HepG2 (cell line): Measurements from ENCODE around the gene RHEBL1. TPM values are rescaled to one million over a fixed set of nuclear protein-coding genes. Genes with fewer than 3 reads are reported as not detected.

Source experiments
- ASH2L ChIP-seq: fragments of 300-600, 200-600 bp; sonication (generic); IDR thresholded peaks from 2 replicates; pipeline ENCODE4 v1.7.0; 2017; ENCODE audit warnings: low read depth, mild to moderate bottlenecking, moderate library complexity, mixed read lengths, low read length; ENCODE audit not compliant: insufficient read length
- BRCA1 ChIP-seq: sonication (generic); formaldehyde crosslinking; IDR thresholded peaks from 2 replicates; pipeline ENCODE4 v1.4.0; 2020; ENCODE audit warnings: missing genetic modification reagents
- CCAR2 ChIP-seq: fragments of 200-400 bp; formaldehyde crosslinking; optimal IDR thresholded peaks from 2 replicates; pipeline ENCODE3; 2018; ENCODE audit warnings: low read depth, mild to moderate bottlenecking, low read length, moderate library complexity
- CCDC6 ChIP-seq: sonication (generic); formaldehyde crosslinking; IDR thresholded peaks from 2 replicates; pipeline ENCODE4 v1.8.1; 2022; ENCODE audit warnings: mild to moderate bottlenecking, missing genetic modification reagents, moderate library complexity
- DMAP1 ChIP-seq: IDR thresholded peaks from 2 replicates; pipeline ENCODE4 v1.6.1; 2016
- DPF2 ChIP-seq: sonication (generic); formaldehyde crosslinking; IDR thresholded peaks from 2 replicates; pipeline ENCODE4 v1.4.0; 2020; ENCODE audit warnings: mild to moderate bottlenecking, low read depth, missing genetic modification reagents, borderline replicate concordance
- DR1 ChIP-seq: sonication (generic); formaldehyde crosslinking; IDR thresholded peaks from 2 replicates; pipeline ENCODE4 v1.8.0; 2021; ENCODE audit warnings: mild to moderate bottlenecking, missing genetic modification reagents, inconsistent platforms
- ETV5 ChIP-seq: IDR thresholded peaks from 2 replicates; pipeline ENCODE4 v1.6.1; 2018; ENCODE audit warnings: missing biosample characterization, missing genetic modification reagents, inconsistent platforms, borderline replicate concordance
- HMG20B ChIP-seq: conservative IDR thresholded peaks from 2 replicates; pipeline ENCODE4 v1.6.1; 2016; ENCODE audit warnings: missing genetic modification reagents, missing compliant biosample characterization
- MAFG ChIP-seq: sonication (generic); formaldehyde crosslinking; IDR thresholded peaks from 2 replicates; pipeline ENCODE4 v1.5.1; 2020; ENCODE audit warnings: mild to moderate bottlenecking, missing genetic modification reagents
- RERE ChIP-seq: IDR thresholded peaks from 2 replicates; pipeline ENCODE4 v1.6.1; 2016; ENCODE audit warnings: low read depth, missing genetic modification reagents, missing compliant biosample characterization
- ZFP36L1 ChIP-seq: sonication (generic); formaldehyde crosslinking; IDR thresholded peaks from 2 replicates; pipeline ENCODE4 v1.8.0; 2022; ENCODE audit warnings: mild to moderate bottlenecking, missing genetic modification reagents, moderate library complexity
- ZNF101 ChIP-seq: sonication (generic); formaldehyde crosslinking; IDR thresholded peaks from 2 replicates; pipeline ENCODE4 v1.4.0; 2020; ENCODE audit warnings: mild to moderate bottlenecking, low read depth, missing genetic modification reagents, borderline replicate concordance
- ZNF256 ChIP-seq: sonication (generic); formaldehyde crosslinking; conservative IDR thresholded peaks from 2 replicates; pipeline ENCODE4 v1.4.0; 2020; ENCODE audit warnings: missing genetic modification reagents
- ZNF441 ChIP-seq: sonication (generic); formaldehyde crosslinking; IDR thresholded peaks from 2 replicates; pipeline ENCODE4 v1.7.0; 2021; ENCODE audit warnings: missing genetic modification reagents, borderline replicate concordance
- ZNF772 ChIP-seq: sonication (generic); formaldehyde crosslinking; IDR thresholded peaks from 2 replicates; pipeline ENCODE4 v1.5.0; 2020; ENCODE audit warnings: mild to moderate bottlenecking, missing genetic modification reagents
- ZNF878 ChIP-seq: sonication (generic); formaldehyde crosslinking; IDR thresholded peaks from 2 replicates; pipeline ENCODE4 v1.8.1; 2023; ENCODE audit warnings: mild to moderate bottlenecking, missing genetic modification reagents, moderate library complexity
- ZSCAN25 ChIP-seq: sonication (generic); formaldehyde crosslinking; IDR thresholded peaks from 2 replicates; pipeline ENCODE4 v1.8.0; 2022; ENCODE audit warnings: mild to moderate bottlenecking, missing genetic modification reagents
- polyA plus RNA-seq, 8 experiments: library from polyadenylated mRNA; depleted of rRNA in 3 of 8; stranded (reverse) in 7 of 8; unstranded in 1 of 8; fragments of >200 nt; fragmentation: Illumina TruSeq in 4 of 8; extraction: Trizol in 4 of 8; gene quantifications; 2 replicates each; pipeline versions ENCODE4 v1.2.1 to v1.2.3, GENCODE V29; 2011 to 2016; ENCODE audit warnings: low read depth in 4 of 8, missing spikeins in 1 of 8, mixed read lengths in 1 of 8; ENCODE audit not compliant: insufficient read depth in 1 of 8
- total RNA-seq, 5 experiments: library from RNA; depleted of rRNA; stranded (reverse); fragments of >200 nt; fragmentation: Illumina TruSeq; extraction: Trizol; gene quantifications; 2 replicates each; pipeline ENCODE4 v1.2.3, GENCODE V29; 2016; ENCODE audit warnings: low read depth in 1 of 5
- TF ChIP-seq, protein P1 (sequence below): sonication (generic); formaldehyde crosslinking; IDR thresholded peaks from 2 replicates; pipeline ENCODE4 v1.5.1; 2020; ENCODE audit warnings: missing genetic modification reagents, mild to moderate bottlenecking, borderline replicate concordance
- TF ChIP-seq, protein P2 (sequence below): sonication (generic); formaldehyde crosslinking; IDR thresholded peaks from 2 replicates; pipeline ENCODE4 v1.8.0; 2022; ENCODE audit warnings: missing genetic modification reagents, mild to moderate bottlenecking, inconsistent platforms, borderline replicate concordance

Gene RHEBL1
- total and polyA plus RNA-seq, 2 of the 13 experiments (the other 11 are each of a cell fraction or from before 2014, with no cell fraction given) = 1.4 to 2.5 TPM

- TF ChIP-seq, protein P1, sequence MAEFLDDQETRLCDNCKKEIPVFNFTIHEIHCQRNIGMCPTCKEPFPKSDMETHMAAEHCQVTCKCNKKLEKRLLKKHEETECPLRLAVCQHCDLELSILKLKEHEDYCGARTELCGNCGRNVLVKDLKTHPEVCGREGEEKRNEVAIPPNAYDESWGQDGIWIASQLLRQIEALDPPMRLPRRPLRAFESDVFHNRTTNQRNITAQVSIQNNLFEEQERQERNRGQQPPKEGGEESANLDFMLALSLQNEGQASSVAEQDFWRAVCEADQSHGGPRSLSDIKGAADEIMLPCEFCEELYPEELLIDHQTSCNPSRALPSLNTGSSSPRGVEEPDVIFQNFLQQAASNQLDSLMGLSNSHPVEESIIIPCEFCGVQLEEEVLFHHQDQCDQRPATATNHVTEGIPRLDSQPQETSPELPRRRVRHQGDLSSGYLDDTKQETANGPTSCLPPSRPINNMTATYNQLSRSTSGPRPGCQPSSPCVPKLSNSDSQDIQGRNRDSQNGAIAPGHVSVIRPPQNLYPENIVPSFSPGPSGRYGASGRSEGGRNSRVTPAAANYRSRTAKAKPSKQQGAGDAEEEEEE (CRISPR knock-in tag) = no peak
- TF ChIP-seq DPF2 (CRISPR knock-in tag) = no peak
- no peak for TF ChIP-seq HMG20B (CRISPR knock-in tag)
- no peak for TF ChIP-seq ZFP36L1 (CRISPR knock-in tag)
- TF ChIP-seq RERE = no peak
- TF ChIP-seq CCAR2 = no peak
- no peak for TF ChIP-seq ZNF101 (CRISPR knock-in tag)
- TF ChIP-seq ZNF256 (CRISPR knock-in tag) = no peak
- TF ChIP-seq ZNF772 = peak; percentile 39; the same call in 1 of the 2 replicates
- TF ChIP-seq MAFG = no peak
- TF ChIP-seq DR1 (CRISPR knock-in tag) = peak; percentile 74; the same call in 1 of the 2 replicates
- TF ChIP-seq ETV5 = no peak
- TF ChIP-seq ZNF441 = peak; percentile 78
- TF ChIP-seq ZNF878 (CRISPR knock-in tag) = no peak
- TF ChIP-seq, protein P2, sequence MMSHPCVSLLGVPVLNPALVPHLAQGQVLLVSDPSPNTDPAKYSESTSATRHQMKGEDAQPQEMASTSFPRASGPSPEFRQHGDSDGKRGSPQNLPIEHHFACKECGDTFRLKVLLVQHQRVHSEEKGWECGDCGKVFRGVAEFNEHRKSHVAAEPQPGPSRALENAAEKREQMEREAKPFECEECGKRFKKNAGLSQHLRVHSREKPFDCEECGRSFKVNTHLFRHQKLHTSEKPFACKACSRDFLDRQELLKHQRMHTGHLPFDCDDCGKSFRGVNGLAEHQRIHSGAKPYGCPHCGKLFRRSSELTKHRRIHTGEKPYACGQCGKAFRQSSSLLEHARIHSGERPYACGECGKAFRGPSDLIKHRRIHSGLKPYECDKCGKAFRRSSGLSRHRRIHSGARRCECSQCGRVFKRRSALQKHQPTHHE (CRISPR knock-in tag) = no peak
- no peak; the same call in 1 of the 2 replicates for TF ChIP-seq CCDC6 (CRISPR knock-in tag)
- TF ChIP-seq BRCA1 (CRISPR knock-in tag) = no peak
- no peak for TF ChIP-seq ZSCAN25
- TF ChIP-seq ASH2L = peak; percentile 53
- TF ChIP-seq DMAP1 (CRISPR knock-in tag) = peak; percentile 48; the same call in 1 of the 2 replicates
- TF ChIP-seq, all 625 proteins: peak for 172
Observed at GRCh38 chr12:49110464-49111155, 40.8 kb upstream of the RHEBL1 start, which contains the start of gene LMBR1L (continued).
